Astrocyte (in vitro differentiated cells and primary cell): ENCODE results near the gene LDAH. TPM values are rescaled to one million over a fixed set of nuclear protein-coding genes. Genes with fewer than 3 reads are reported as not detected.

Experiments
- DNase-seq: peaks from one replicate; pipeline ENCODE4 v3.0.0-alpha.2; 2010; ENCODE audit warnings: low read depth
- FAIRE-seq: peaks from 2 replicates; lab custom pipeline; 2011; peaks lifted over from hg19 to GRCh38; lab: Jason Lieb, UNC
- H2AFZ ChIP-seq: 2 replicates; pipeline ENCODE4 v1.6.0; 2012; ENCODE audit warnings: low read depth, low read length, inconsistent platforms
- H3K27ac ChIP-seq: 2 replicates; pipeline ENCODE4 v1.5.1; 2011; ENCODE audit warnings: low read depth, low read length, inconsistent platforms
- H3K27me3 ChIP-seq: 2 replicates; pipeline ENCODE4 v1.6.0; 2011; ENCODE audit warnings: low read length, inconsistent platforms; ENCODE audit not compliant: insufficient read depth
- H3K36me3 ChIP-seq: 2 replicates; pipeline ENCODE4 v1.5.1; 2011; ENCODE audit warnings: low read length, inconsistent platforms; ENCODE audit not compliant: insufficient read depth
- H3K4me1 ChIP-seq: 2 replicates; pipeline ENCODE4 v1.5.1; 2011; ENCODE audit warnings: low read length, inconsistent platforms; ENCODE audit not compliant: insufficient read depth
- H3K4me2 ChIP-seq: 2 replicates; pipeline ENCODE4 v1.6.0; 2012; ENCODE audit warnings: low read length, inconsistent platforms
- H3K4me3 ChIP-seq: 2 replicates; pipeline ENCODE4 v1.5.1; 2011; ENCODE audit warnings: low read depth, mild to moderate bottlenecking, low read length, inconsistent platforms; ENCODE audit not compliant: insufficient read depth
- H3K79me2 ChIP-seq: 2 replicates; pipeline ENCODE4 v1.6.0; 2012; ENCODE audit warnings: mild to moderate bottlenecking, low read length, inconsistent platforms; ENCODE audit not compliant: insufficient read depth
- H3K9ac ChIP-seq: 2 replicates; pipeline ENCODE4 v1.6.0; 2012; ENCODE audit warnings: mild to moderate bottlenecking, low read length, inconsistent platforms
- H3K9me3 ChIP-seq: 2 replicates; pipeline ENCODE4 v1.5.1; 2012; ENCODE audit warnings: low read depth, mild to moderate bottlenecking, low read length, inconsistent platforms; ENCODE audit not compliant: insufficient read depth
- H4K20me1 ChIP-seq: 2 replicates; pipeline ENCODE4 v1.6.0; 2012; ENCODE audit warnings: low read length, inconsistent platforms; ENCODE audit not compliant: insufficient read depth
- H3K27ac Mint-ChIP-seq: one replicate; pipeline ENCODE4 v1.8.0; 2021; ENCODE audit warnings: mild to moderate bottlenecking, mixed read lengths; ENCODE audit not compliant: unreplicated experiment
- H3K27me3 Mint-ChIP-seq: one replicate; pipeline ENCODE4 v1.8.0; 2021; ENCODE audit warnings: low read depth, mixed read lengths; ENCODE audit not compliant: unreplicated experiment
- H3K36me3 Mint-ChIP-seq: one replicate; pipeline ENCODE4 v1.8.0; 2021; ENCODE audit warnings: low read depth, mixed read lengths; ENCODE audit not compliant: unreplicated experiment
- H3K4me1 Mint-ChIP-seq: one replicate; pipeline ENCODE4 v1.8.0; 2021; ENCODE audit warnings: low read depth, mixed read lengths; ENCODE audit not compliant: unreplicated experiment
- H3K4me3 Mint-ChIP-seq: one replicate; pipeline ENCODE4 v1.8.0; 2021; ENCODE audit warnings: mild to moderate bottlenecking, moderate library complexity, mixed read lengths; ENCODE audit not compliant: unreplicated experiment
- H3K9me3 Mint-ChIP-seq: one replicate; pipeline ENCODE4 v1.8.0; 2021; ENCODE audit warnings: mild to moderate bottlenecking, mixed read lengths; ENCODE audit not compliant: unreplicated experiment
- CTCF ChIP-seq: IDR thresholded peaks from 2 replicates; pipeline ENCODE4 v1.5.1; 2011; ENCODE audit warnings: low read depth, mild to moderate bottlenecking, inconsistent platforms, low read length, moderate library complexity; ENCODE audit not compliant: insufficient read depth
- EZH2 ChIP-seq: IDR thresholded peaks from 2 replicates; pipeline ENCODE4 v1.6.1; 2012; ENCODE audit warnings: mild to moderate bottlenecking, low read length, inconsistent platforms; ENCODE audit not compliant: insufficient read depth
- total RNA-seq: library from RNA; stranded (reverse); gene quantifications from 2 replicates; pipeline ENCODE4 v1.2.1, GENCODE V29; 2021

LDAH gene
- total RNA-seq, 1 donor from 2014 or later, result 19.3 TPM

- H4K20me1 ChIP-seq, result peaks cover 15% of the 10 kb centered on the region
- H3K27ac ChIP-seq, result no peak overlapping the region
- H2AFZ ChIP-seq, result no peak overlapping the region
- no peaks in the 10 kb centered on the region for H3K36me3 ChIP-seq
- H3K9ac ChIP-seq, result no peak overlapping the region
- peaks cover 5% of the 10 kb centered on the region for H3K4me1 Mint-ChIP-seq
- H3K4me1 ChIP-seq, result peaks cover 3% of the 10 kb centered on the region
- H3K4me2 ChIP-seq, result no peak overlapping the region
- no peak for TF ChIP-seq EZH2
- TF ChIP-seq CTCF, result no peak
- H3K79me2 ChIP-seq, result no peaks in the 10 kb centered on the region
- DNase-seq (no peak), FAIRE-seq (no peak)
- no peak overlapping the region for H3K4me3 ChIP-seq
- H3K27me3 ChIP-seq, result peaks cover 80% of the 10 kb centered on the region
- no peaks in the 10 kb centered on the region for H3K9me3 ChIP-seq
- no peaks in the 10 kb centered on the region for H3K36me3 Mint-ChIP-seq
- H3K9me3 Mint-ChIP-seq, result peaks cover 4% of the 10 kb centered on the region
- no peak overlapping the region for H3K4me3 Mint-ChIP-seq
- H3K27me3 Mint-ChIP-seq, result peaks cover 79% of the 10 kb centered on the region
- H3K27ac Mint-ChIP-seq, result no peak overlapping the region
Observed at GRCh38 chr2:20664071-20664390, 158.9 kb downstream of the LDAH start.

- H3K79me2 ChIP-seq, result no peaks in the 10 kb centered on the region
- H3K4me3 ChIP-seq, result no peak overlapping the region
- H3K27ac ChIP-seq, result no peak overlapping the region
- peaks cover 3% of the 10 kb centered on the region for H3K4me1 ChIP-seq
- H3K4me2 ChIP-seq, result no peak overlapping the region
- no peak for TF ChIP-seq EZH2
- no peak for TF ChIP-seq CTCF
- H3K9ac ChIP-seq, result no peak overlapping the region
- Mint-ChIP-seq H3K27ac (no peak overlapping the region), H3K9me3 (peaks cover 4% of the 10 kb centered on the region), H3K4me3 (no peak overlapping the region), H3K36me3 (no peaks in the 10 kb centered on the region), H3K4me1 (peaks cover 5% of the 10 kb centered on the region), H3K27me3 (peaks cover 77% of the 10 kb centered on the region)
- FAIRE-seq (no peak), DNase-seq (no peak)
- peaks cover 76% of the 10 kb centered on the region for H3K27me3 ChIP-seq
- H3K9me3 ChIP-seq, result no peaks in the 10 kb centered on the region
- H2AFZ ChIP-seq, result no peak overlapping the region
- H4K20me1 ChIP-seq, result peaks cover 9% of the 10 kb centered on the region
- H3K36me3 ChIP-seq, result no peaks in the 10 kb centered on the region
Observed at GRCh38 chr2:20663196-20664070, 159.5 kb downstream of the LDAH start.
